GM12878 (cell line): Measurements from ENCODE around the gene SYNJ2. TPM values are rescaled to one million over a fixed set of nuclear protein-coding genes. Genes with fewer than 3 reads are reported as not detected.

Experiments
- ATAC-seq: fragments of 200-7000 bp; cut with Tn5 transposase; 3 replicates; pipeline ENCODE4 v1.9.1; 2020; ENCODE audit warnings: mild to moderate bottlenecking, moderate library complexity
- BruUV-seq: library from RNA; stranded (reverse); fragments of 400-500 nt; replicated peaks from 2 replicates; lab custom pipeline; 2021; lab: Mats Ljungman, UMichigan
- CTCF ChIA-PET: fragments of 300-600 bp; sonication (Branson Sonifier 250); formaldehyde crosslinking; extraction: SDS; loops from one replicate; lab custom pipeline; 2021; ENCODE audit warnings: inconsistent platforms; lab: Yijun Ruan, JAX
- POLR2A ChIA-PET: fragments of 350-600 bp; formaldehyde crosslinking; extraction: SDS; loops from one replicate; lab custom pipeline; 2021; ENCODE audit warnings: inconsistent platforms; lab: Charles Lee
- RAD21 ChIA-PET: fragments of 300-600 bp; sonication (Branson Sonifier 250); formaldehyde crosslinking; loops from one replicate; lab custom pipeline; 2023; ENCODE audit warnings: antibody characterized with exemption; ENCODE audit not compliant: unreplicated experiment; lab: Charles Lee
- SMC1A ChIA-PET: fragments of 300-600 bp; sonication (Branson Sonifier 250); formaldehyde crosslinking; loops from one replicate; lab custom pipeline; 2023; ENCODE audit not compliant: unreplicated experiment, uncharacterized antibody; lab: Charles Lee
- DNase-seq: peaks from one replicate; pipeline ENCODE4 v3.0.0-alpha.2; 2011; ENCODE audit warnings: low read depth, low spot score
- FAIRE-seq: peaks from 3 replicates; lab custom pipeline; 2011; peaks lifted over from hg19 to GRCh38; lab: Jason Lieb, UNC
- H2AFZ ChIP-seq: 2 replicates; pipeline ENCODE4 v1.6.0; 2011; ENCODE audit warnings: low read depth, low read length, control low read depth; ENCODE audit not compliant: control insufficient read depth
- H3K27ac ChIP-seq: 2 replicates; pipeline ENCODE4 v1.5.1; 2011; ENCODE audit warnings: control low read depth; ENCODE audit not compliant: control insufficient read depth, insufficient read depth
- H3K27me3 ChIP-seq, 2 experiments: replicated peaks in 1 of 2; 2 replicates each; pipeline versions ENCODE4 v1.6.0 to v1.6.1; 2011; ENCODE audit warnings: low read length in 1 of 2; ENCODE audit not compliant: control insufficient read depth in 2 of 2, insufficient read depth in 2 of 2
- H3K36me3 ChIP-seq, 2 experiments: 2 replicates each; pipeline ENCODE4 v1.5.1; 2011; ENCODE audit warnings: low read length in 1 of 2; ENCODE audit not compliant: control insufficient read depth in 2 of 2, insufficient read depth in 2 of 2
- H3K4me1 ChIP-seq: 2 replicates; pipeline ENCODE4 v1.6.1; 2011; ENCODE audit warnings: mild to moderate bottlenecking, low read length, moderate library complexity, mixed read lengths; ENCODE audit not compliant: control insufficient read depth, insufficient read depth
- H3K4me2 ChIP-seq: 2 replicates; pipeline ENCODE4 v1.6.0; 2011; ENCODE audit warnings: control low read depth; ENCODE audit not compliant: control insufficient read depth, insufficient read depth
- H3K4me3 ChIP-seq: fragments of 200-600 bp; sonication (generic); 2 replicates; pipeline ENCODE4 v1.5.1; 2016
- H3K79me2 ChIP-seq: 2 replicates; pipeline ENCODE4 v1.6.0; 2011; ENCODE audit warnings: low read length; ENCODE audit not compliant: control insufficient read depth, insufficient read depth
- H3K9ac ChIP-seq: 2 replicates; pipeline ENCODE4 v1.8.0; 2011; ENCODE audit warnings: low read length, control low read depth, mixed read lengths; ENCODE audit not compliant: control insufficient read depth, insufficient read depth
- H3K9me3 ChIP-seq: replicated peaks from 3 replicates; pipeline ENCODE4 v1.5.1; 2011; ENCODE audit warnings: mild to moderate bottlenecking, low read length; ENCODE audit not compliant: control insufficient read depth, insufficient read depth
- H4K20me1 ChIP-seq: 2 replicates; pipeline ENCODE4 v1.6.0; 2011; ENCODE audit not compliant: control insufficient read depth, insufficient read depth
- BCL11A ChIP-seq: IDR thresholded peaks from 2 replicates; pipeline ENCODE4 v1.6.1; 2011; ENCODE audit warnings: low read depth, low read length
- BCLAF1 ChIP-seq: fragments of 450-650 bp; IDR thresholded peaks from 2 replicates; pipeline ENCODE4 v1.6.1; 2017; ENCODE audit warnings: antibody characterized with exemption, mild to moderate bottlenecking, moderate library complexity
- CBFB ChIP-seq: IDR thresholded peaks from 2 replicates; pipeline ENCODE4 v1.6.1; 2016; ENCODE audit warnings: antibody characterized with exemption, low read depth
- E2F8 ChIP-seq: fragments of 450-650 bp; IDR thresholded peaks from 2 replicates; pipeline ENCODE4 v1.6.1; 2018; ENCODE audit warnings: mild to moderate bottlenecking, low read depth, moderate library complexity; ENCODE audit not compliant: partially characterized antibody
- HDAC2 ChIP-seq: fragments of 200-600 bp; sonication (generic); IDR thresholded peaks from 2 replicates; pipeline ENCODE4 v1.6.1; 2017
- IRF5 ChIP-seq: fragments of 450-650 bp; IDR thresholded peaks from 2 replicates; pipeline ENCODE4 v1.6.1; 2017; ENCODE audit warnings: borderline replicate concordance
- JUND ChIP-seq: IDR thresholded peaks from 2 replicates; pipeline ENCODE4 v1.6.1; 2012; ENCODE audit warnings: low read depth, mild to moderate bottlenecking, low read length, improper control_type of control experiment, moderate library complexity
- NKRF ChIP-seq: fragments of 450-650 bp; conservative IDR thresholded peaks from 2 replicates; pipeline ENCODE4 v1.6.1; 2017; ENCODE audit warnings: mild to moderate bottlenecking, moderate library complexity
- NR2C2 ChIP-seq: IDR thresholded peaks from 2 replicates; pipeline ENCODE4 v1.6.1; 2011; ENCODE audit warnings: borderline replicate concordance, low read depth; ENCODE audit not compliant: control insufficient read depth, insufficient read length
- NR2F1 ChIP-seq: fragments of 450-650 bp; conservative IDR thresholded peaks from 2 replicates; pipeline ENCODE4 v1.6.1; 2017; ENCODE audit warnings: mild to moderate bottlenecking
- PML ChIP-seq: IDR thresholded peaks from 2 replicates; pipeline ENCODE4 v1.6.1; 2012; ENCODE audit warnings: low read length, inconsistent platforms
- POLR2AphosphoS5 ChIP-seq: IDR thresholded peaks from 2 replicates; pipeline ENCODE4 v1.6.1; 2011; ENCODE audit warnings: mild to moderate bottlenecking, low read length, inconsistent platforms
- SMAD1 ChIP-seq: fragments of 450-650 bp; IDR thresholded peaks from 2 replicates; pipeline ENCODE4 v1.6.1; 2018; ENCODE audit warnings: mild to moderate bottlenecking, low read depth; ENCODE audit not compliant: partially characterized antibody
- SMAD5 ChIP-seq: IDR thresholded peaks from 2 replicates; pipeline ENCODE4 v1.6.1; 2016; ENCODE audit warnings: antibody characterized with exemption, low read depth
- SUZ12 ChIP-seq: fragments of 200-600 bp; sonication (generic); IDR thresholded peaks from one replicate; pipeline ENCODE4 v1.6.1; 2018; ENCODE audit warnings: antibody characterized with exemption, mild to moderate bottlenecking; ENCODE audit not compliant: unreplicated experiment
- TCF7 ChIP-seq: IDR thresholded peaks from 2 replicates; pipeline ENCODE4 v1.6.1; 2014; ENCODE audit warnings: antibody characterized with exemption, borderline replicate concordance
- WRNIP1 ChIP-seq: IDR thresholded peaks from 2 replicates; pipeline ENCODE4 v1.6.1; 2011; ENCODE audit warnings: low read depth, low read length, improper control_type of control experiment, borderline replicate concordance
- YBX1 ChIP-seq: fragments of 450-650 bp; IDR thresholded peaks from 2 replicates; pipeline ENCODE4 v1.6.1; 2016; ENCODE audit warnings: antibody characterized with exemption
- WGBS: methylation state at CpG from one replicate; pipeline ENCODE4 v1.1.6; 2016; ENCODE audit warnings: low lambda C conversion rate; ENCODE audit not compliant: insufficient replicate concordance, insufficient coverage; ENCODE audit errors: missing lambda C conversion rate; 5-methylcytosine and 5-hydroxymethylcytosine counted together
- in situ Hi-C: fragments of 300-500 bp; cut with MboI; formaldehyde crosslinking; loops from 9 replicates; pipeline ENCODE4 v1.14.3; 2018; ENCODE audit warnings: mixed read lengths
- intact Hi-C: fragments of 100-400 bp; cut with micrococcal nuclease; formaldehyde crosslinking; loops from one replicate; pipeline ENCODE4 v1.14.2; 2022; ENCODE audit not compliant: unreplicated experiment
- polyA plus RNA-seq, 11 experiments: library from polyadenylated mRNA; depleted of rRNA in 4 of 11; unstranded in 6 of 11; stranded (reverse) in 5 of 11; fragments of >200 nt; fragmentation: Nextera tagmentation in 4 of 11; fragmentation: Illumina TruSeq in 1 of 11; extraction: Ambion mirVana in 4 of 11; extraction: Trizol in 1 of 11; gene quantifications; 1 replicate in 1 of 11; 2 replicates in 10 of 11; pipeline versions ENCODE4 v1.2.1 to v1.2.3, GENCODE V29; 2011 to 2016; ENCODE audit warnings: inconsistent platforms in 2 of 11, missing spikeins in 2 of 11, low read depth in 1 of 11
- total RNA-seq, 4 experiments: library from RNA; depleted of rRNA in 3 of 4; stranded (reverse); fragments of >200 nt in 3 of 4; fragmentation: Illumina TruSeq in 1 of 4; extraction: Trizol in 1 of 4; gene quantifications; 2 replicates each; pipeline versions ENCODE4 v1.2.1 to v1.2.3, GENCODE V29; 2013 to 2021

Gene SYNJ2
- total and polyA plus RNA-seq, 10 of the 15 experiments (the other 5 are each of a cell fraction or from before 2014, with no cell fraction given): 0.11 to 1.8 (median 0.57) TPM

GRCh38 chr6:158015188-158015506 lies 33.5 kb downstream of the SYNJ2 start:
- H2AFZ ChIP-seq: no peak overlapping the region
- no peak for TF ChIP-seq NR2F1
- TF ChIP-seq PML: no peak
- no peak for TF ChIP-seq WRNIP1
- TF ChIP-seq SMAD5: no peak
- TF ChIP-seq SUZ12: no peak
- no peak for TF ChIP-seq POLR2AphosphoS5
- no peak for TF ChIP-seq NR2C2
- TF ChIP-seq IRF5: no peak
- no peak for TF ChIP-seq SMAD1
- TF ChIP-seq YBX1: no peak
- no peak for TF ChIP-seq BCL11A
- TF ChIP-seq JUND: no peak
- no peak for TF ChIP-seq CBFB
- TF ChIP-seq HDAC2: no peak
- no peak for TF ChIP-seq BCLAF1
- TF ChIP-seq E2F8: no peak
- no peak for TF ChIP-seq NKRF
- no peak for TF ChIP-seq TCF7
- no peaks in the 10 kb centered on the region; the same call in 2 of the 3 replicates for H3K9me3 ChIP-seq
- H3K27ac ChIP-seq: no peak overlapping the region
- whole genome bisulfite sequencing: 100% methylated on average over 2 of the region's 2 CpGs
- no TSS peak for BruUV-seq
- POLR2A ChIA-PET: interaction anchor here (0.6 kb wide), 1 partner anchor 556 kb away, joined by 3 read pairs; no protein-coding TSS in a partner anchor
- no peak overlapping the region for H3K9ac ChIP-seq
- peaks cover 31% of the 10 kb centered on the region for H3K4me1 ChIP-seq
- no peaks in the 10 kb centered on the region for H3K27me3 ChIP-seq
- H3K4me3 ChIP-seq: no peak overlapping the region
- intact Hi-C loops: no loop called here
- no peaks in the 10 kb centered on the region; the same call in 1 of the 2 replicates for H4K20me1 ChIP-seq
- in situ Hi-C loops: no loop called here
- no peak for FAIRE-seq
- DNase-seq: no peak
- no peaks in the 10 kb centered on the region; a peak in 1 of 4 replicates for H3K36me3 ChIP-seq
- no peak for ATAC-seq
- peaks cover 5% of the 10 kb centered on the region for H3K79me2 ChIP-seq
- CTCF ChIA-PET: interaction anchor here (1.7 to 2.3 kb wide), 2 partner anchors 11 to 14 kb away, joined by 6 to 10 read pairs; no protein-coding TSS in a partner anchor
- SMC1A ChIA-PET: interaction anchor here (0.6 to 1.2 kb wide), 2 partner anchors 11 to 57 kb away, joined by 3 read pairs; no protein-coding TSS in a partner anchor
- H3K4me2 ChIP-seq: no peak overlapping the region
- RAD21 ChIA-PET: no interaction called here
